ENCODE data around the gene COL1A2. TPM values are rescaled to one million over a fixed set of nuclear protein-coding genes. Genes with fewer than 3 reads are reported as not detected.

Gene COL1A2
- total RNA-seq, 1 experiment from 2014 or later = 3.0 TPM

- no peaks in the 10 kb centered on the region for H3K36me3 ChIP-seq (ENCODE audit: control insufficient read depth in 1 of 2, insufficient read depth in 2 of 2, low read length in 2 of 2)
- H3K9me3 ChIP-seq (ENCODE audit: control insufficient read depth in 1 of 2, insufficient read depth in 1 of 2, low read depth in 1 of 2, low read length in 2 of 2) = no peaks in the 10 kb centered on the region; a peak in 1 of 4 replicates
- intact Hi-C loops (cut with micrococcal nuclease) = loop anchor here (10.0 kb wide), 1 partner anchor 204 kb away; the partner anchor contains the start of gene SGCE
- RAD21 ChIA-PET (ENCODE audit: low non-redundant PET in 1 of 2, low total read pairs in 2 of 2, uncharacterized antibody in 2 of 2, unreplicated experiment in 2 of 2) = no interaction called here
- POLR2A ChIA-PET = interaction anchor here (1.2 kb wide), 1 partner anchor 205 kb away, joined by 4 read pairs; no protein-coding TSS in a partner anchor
- CTCF ChIA-PET = interaction anchor here (2.7 to 4.3 kb wide), 2 partner anchors 15 to 748 kb away, joined by 17 to 19 read pairs; no protein-coding TSS in a partner anchor
- H3K4me1 ChIP-seq (ENCODE audit: control insufficient read depth in 1 of 2, insufficient read depth in 2 of 2, low read length in 2 of 2) = no peaks in the 10 kb centered on the region
- H4K20me1 ChIP-seq (ENCODE audit: insufficient read depth) = no peaks in the 10 kb centered on the region
- no peak overlapping the region for H3K9ac ChIP-seq (ENCODE audit: low read length)
- no TSS peak for BruUV-seq (replicated peaks)
- H2AFZ ChIP-seq (ENCODE audit: low read depth, low read length, poor library complexity, severe bottlenecking) = no peak overlapping the region
- H3K27me3 ChIP-seq (ENCODE audit: insufficient read depth, low read length) = no peaks in the 10 kb centered on the region
- H3K9me2 ChIP-seq (ENCODE audit: insufficient read depth) = no peaks in the 10 kb centered on the region
- ATAC-seq = no peak
- no peak overlapping the region for H3K4me2 ChIP-seq (ENCODE audit: low read length)
- DNase-seq (ENCODE audit: low read depth, low spot score) = no peak
- no peak overlapping the region for H3K4me3 ChIP-seq (replicated peaks in 1 of 2; ENCODE audit: low read depth in 1 of 2, low read length in 2 of 2)
- no peak for TF ChIP-seq POLR2AphosphoS5 (IDR thresholded peaks at IDR 0.05; ENCODE audit: low read depth, low read length)
- TF ChIP-seq MAX (IDR thresholded peaks at IDR 0.05) = no peak
- no peak for TF ChIP-seq SIN3A (IDR thresholded peaks at IDR 0.05; ENCODE audit: low read depth)
- no peak for TF ChIP-seq SP1 (IDR thresholded peaks at IDR 0.05; ENCODE audit: low read depth)
- TF ChIP-seq CEBPB (IDR thresholded peaks at IDR 0.05; ENCODE audit: low read depth) = no peak
- no peaks in the 10 kb centered on the region for H3K79me2 ChIP-seq (ENCODE audit: insufficient read depth, low read length)
- no peak overlapping the region for H3K27ac ChIP-seq (ENCODE audit: low read depth, low read length)
Observed at GRCh38 chr7:94451187-94451586, 56.5 kb downstream of the COL1A2 start.

- no peaks in the 10 kb centered on the region for H3K4me1 ChIP-seq (ENCODE audit: control insufficient read depth in 1 of 2, insufficient read depth in 2 of 2, low read length in 2 of 2)
- ATAC-seq (no peak), DNase-seq (ENCODE audit: low read depth, low spot score) (no peak)
- CTCF ChIA-PET = no interaction called here
- H3K79me2 ChIP-seq (ENCODE audit: insufficient read depth, low read length) = no peaks in the 10 kb centered on the region
- no peak overlapping the region for H3K27ac ChIP-seq (ENCODE audit: low read depth, low read length)
- H4K20me1 ChIP-seq (ENCODE audit: insufficient read depth) = no peaks in the 10 kb centered on the region
- RAD21 ChIA-PET (ENCODE audit: low non-redundant PET in 1 of 2, low total read pairs in 2 of 2, uncharacterized antibody in 2 of 2, unreplicated experiment in 2 of 2) = no interaction called here
- TF ChIP-seq EZH2phosphoT487 (IDR thresholded peaks at IDR 0.05; ENCODE audit: borderline replicate concordance) = no peak
- TF ChIP-seq ELF1 (IDR thresholded peaks at IDR 0.05; ENCODE audit: borderline replicate concordance, low read depth) = no peak
- no peak for TF ChIP-seq CBX3 (IDR thresholded peaks at IDR 0.05; ENCODE audit: low read depth)
- TF ChIP-seq YY1 (IDR thresholded peaks at IDR 0.05; ENCODE audit: extremely low read depth, insufficient replicate concordance, low read depth, low read length) = no peak
- no peak for TF ChIP-seq REST (IDR thresholded peaks at IDR 0.05; ENCODE audit: low read depth)
- no peak for TF ChIP-seq SP1 (IDR thresholded peaks at IDR 0.05; ENCODE audit: low read depth)
- no peak for TF ChIP-seq ATF3 (IDR thresholded peaks at IDR 0.05)
- TF ChIP-seq ZFX (IDR thresholded peaks at IDR 0.05) = no peak
- no peak for TF ChIP-seq POLR2A (IDR thresholded peaks at IDR 0.05; ENCODE audit: borderline replicate concordance, extremely low read depth, insufficient read depth, insufficient read length)
- TF ChIP-seq EZH2 (IDR thresholded peaks at IDR 0.05) = no peak
- no peak for TF ChIP-seq TCF7L2 (IDR thresholded peaks at IDR 0.05; ENCODE audit: borderline replicate concordance, extremely low read depth, insufficient read depth, insufficient read length)
- no peak for TF ChIP-seq POLR2AphosphoS5 (IDR thresholded peaks at IDR 0.05; ENCODE audit: low read depth, low read length)
- no peak for TF ChIP-seq MAX (IDR thresholded peaks at IDR 0.05)
- no peak for TF ChIP-seq EGR1 (IDR thresholded peaks at IDR 0.05; ENCODE audit: low read depth)
- TF ChIP-seq JUND (IDR thresholded peaks at IDR 0.05) = no peak
- no peak for TF ChIP-seq SIN3A (IDR thresholded peaks at IDR 0.05; ENCODE audit: low read depth)
- TF ChIP-seq ZNF274 (IDR thresholded peaks at IDR 0.05; ENCODE audit: low read depth, low read length) = no peak
- no peak for TF ChIP-seq RAD21 (IDR thresholded peaks at IDR 0.05; ENCODE audit: low read depth)
- H3K4me2 ChIP-seq (ENCODE audit: low read length) = no peak overlapping the region
- POLR2A ChIA-PET = no interaction called here
- H3K4me3 ChIP-seq (replicated peaks in 1 of 2; ENCODE audit: low read depth in 1 of 2, low read length in 2 of 2) = no peak overlapping the region
- H2AFZ ChIP-seq (ENCODE audit: low read depth, low read length, poor library complexity, severe bottlenecking) = no peak overlapping the region
- no peaks in the 10 kb centered on the region for H3K36me3 ChIP-seq (ENCODE audit: control insufficient read depth in 1 of 2, insufficient read depth in 2 of 2, low read length in 2 of 2)
- no peaks in the 10 kb centered on the region; a peak in 1 of 4 replicates for H3K9me3 ChIP-seq (ENCODE audit: control insufficient read depth in 1 of 2, insufficient read depth in 1 of 2, low read depth in 1 of 2, low read length in 2 of 2)
- H3K9me2 ChIP-seq (ENCODE audit: insufficient read depth) = no peaks in the 10 kb centered on the region
- no peaks in the 10 kb centered on the region for H3K27me3 ChIP-seq (ENCODE audit: insufficient read depth, low read length)
- no peak overlapping the region for H3K9ac ChIP-seq (ENCODE audit: low read length)
- intact Hi-C loops (cut with micrococcal nuclease) = loop anchor here (10.0 kb wide), 1 partner anchor 203 kb away; the partner anchor contains the start of gene SGCE
- no TSS peak for BruUV-seq (replicated peaks)
Observed at GRCh38 chr7:94452239-94452638, 57.5 kb downstream of the COL1A2 start.

Data from HCT116 (cell line).